Panc1 (cell line): ENCODE measurements around the gene RAB21. TPM values are rescaled to one million over a fixed set of nuclear protein-coding genes. Genes with fewer than 3 reads are reported as not detected.

Source experiments
- ATAC-seq: fragments of 200-7000 bp; cut with Tn5 transposase; 2 replicates; pipeline ENCODE4 v1.9.1; 2020; ENCODE audit warnings: mild to moderate bottlenecking, moderate library complexity
- BruUV-seq: library from RNA; stranded (reverse); fragments of 400-500 nt; replicated peaks from 2 replicates; lab custom pipeline; 2021; lab: Mats Ljungman, UMichigan
- CTCF ChIA-PET: fragments of 300-600 bp; sonication (Branson Sonifier 250); formaldehyde crosslinking; loops from one replicate; lab custom pipeline; 2022; ENCODE audit warnings: antibody characterized with exemption; lab: Charles Lee
- POLR2A ChIA-PET: fragments of 300-600 bp; sonication (Branson Sonifier 250); formaldehyde crosslinking; loops from one replicate; lab custom pipeline; 2022; ENCODE audit warnings: antibody characterized with exemption; lab: Charles Lee
- DNase-seq: peaks from one replicate; pipeline ENCODE4 v3.0.0-alpha.2; 2010; ENCODE audit warnings: low read depth, low spot score
- H3K27ac ChIP-seq: 2 replicates; pipeline ENCODE4 v1.5.1; 2011; ENCODE audit warnings: mild to moderate bottlenecking, low read length, inconsistent platforms
- H3K27me3 ChIP-seq: fragments of 200-500 bp; sonication (Bioruptor generic); 2 replicates; pipeline ENCODE4 v1.6.0; 2014; ENCODE audit warnings: low read length, inconsistent platforms; ENCODE audit not compliant: control insufficient read depth, insufficient read depth
- H3K36me3 ChIP-seq: fragments of 200-500 bp; sonication (Bioruptor generic); 2 replicates; pipeline ENCODE4 v1.5.1; 2014; ENCODE audit warnings: inconsistent platforms, mild to moderate bottlenecking, low read length, moderate library complexity; ENCODE audit not compliant: control insufficient read depth, insufficient read depth
- H3K4me1 ChIP-seq: 2 replicates; pipeline ENCODE4 v1.5.1; 2011; ENCODE audit warnings: inconsistent platforms, mild to moderate bottlenecking, low read length, moderate library complexity; ENCODE audit not compliant: control insufficient read depth, insufficient read depth
- H3K4me3 ChIP-seq, 2 experiments: 2 replicates each; pipeline ENCODE4 v1.5.1; 2011 to 2012; ENCODE audit warnings: low read depth in 2 of 2, low read length in 2 of 2, mild to moderate bottlenecking in 2 of 2, inconsistent platforms in 1 of 2, moderate library complexity in 1 of 2
- H3K9me3 ChIP-seq: fragments of 200-500 bp; sonication (Bioruptor generic); 2 replicates; pipeline ENCODE4 v1.5.1; 2014; ENCODE audit warnings: low read depth, mild to moderate bottlenecking, inconsistent platforms, low read length, moderate library complexity; ENCODE audit not compliant: control insufficient read depth, insufficient read depth
- CTCF ChIP-seq: fragments of 450-650 bp; IDR thresholded peaks from 2 replicates; pipeline ENCODE4 v1.5.1; 2017; ENCODE audit warnings: mild to moderate bottlenecking
- POLR2AphosphoS5 ChIP-seq: IDR thresholded peaks from 2 replicates; pipeline ENCODE4 v1.6.1; 2012; ENCODE audit warnings: mild to moderate bottlenecking, low read depth, low read length, moderate library complexity
- REST ChIP-seq, 2 experiments: IDR thresholded peaks; 2 replicates each; pipeline ENCODE4 v1.6.1; 2011 to 2012; ENCODE audit warnings: low read depth in 2 of 2, control low read depth in 1 of 2, low read length in 1 of 2, mild to moderate bottlenecking in 1 of 2, moderate library complexity in 1 of 2; ENCODE audit not compliant: insufficient read depth in 1 of 2
- SIN3A ChIP-seq: IDR thresholded peaks from 2 replicates; pipeline ENCODE4 v1.6.1; 2012; ENCODE audit warnings: low read depth, mild to moderate bottlenecking, low read length, moderate library complexity, borderline replicate concordance; ENCODE audit not compliant: insufficient read depth
- TCF7L2 ChIP-seq: IDR thresholded peaks from 2 replicates; pipeline ENCODE4 v1.6.1; 2011; ENCODE audit warnings: mild to moderate bottlenecking, low read depth, low read length, inconsistent platforms
- in situ Hi-C: cut with HindIII; loops from 2 replicates; pipeline ENCODE4 v1.10.0; 2016; ENCODE audit warnings: low sequenced_read_pairs, low pct_unique_long_range_greater_than_20kb
- intact Hi-C: fragments of 100-400 bp; cut with micrococcal nuclease; formaldehyde crosslinking; loops from one replicate; pipeline ENCODE4 v1.10.0; 2022; ENCODE audit not compliant: unreplicated experiment
- total RNA-seq: library from RNA; stranded (reverse); gene quantifications from one replicate; pipeline ENCODE4 v1.2.1, GENCODE V29; 2021; ENCODE audit not compliant: unreplicated experiment

RAB21 gene
- total RNA-seq, 1 experiment from 2014 or later, result 57.2 TPM

- ATAC-seq (no peak), DNase-seq (no peak)
- TF ChIP-seq POLR2AphosphoS5 (no peak), SIN3A (no peak), CTCF (no peak), REST (IDR thresholded peaks at IDR 0.05; ENCODE audit: insufficient read depth in 1 of 2, low read depth in 2 of 2, low read length in 1 of 2) (no peak), TCF7L2 (no peak)
- Histone ChIP-seq H3K36me3 (peaks cover 17% of the 10 kb centered on the region), H3K9me3 (no peaks in the 10 kb centered on the region), H3K27me3 (no peaks in the 10 kb centered on the region), H3K4me3 (no peak overlapping the region), H3K4me1 (no peaks in the 10 kb centered on the region), H3K27ac (no peak overlapping the region)
- in situ Hi-C loops (no loop called here), intact Hi-C loops (no loop called here)
- ChIA-PET CTCF (no interaction called here), POLR2A (no interaction called here)
- no TSS peak for BruUV-seq
These were observed 35.7 kb downstream of the RAB21 start for GRCh38 chr12:71790331-71790730.

GRCh38 chr12:71791473-71792150 is 36.9 kb downstream of the RAB21 start:
- no peaks in the 10 kb centered on the region for H3K4me1 ChIP-seq
- ATAC-seq (no peak), DNase-seq (no peak)
- H3K9me3 ChIP-seq, result no peaks in the 10 kb centered on the region
- intact Hi-C loops, result no loop called here
- no peaks in the 10 kb centered on the region for H3K27me3 ChIP-seq
- TF ChIP-seq CTCF, result no peak
- TF ChIP-seq REST (IDR thresholded peaks at IDR 0.05; ENCODE audit: insufficient read depth in 1 of 2, low read depth in 2 of 2, low read length in 1 of 2), result no peak
- TF ChIP-seq POLR2AphosphoS5, result no peak
- TF ChIP-seq SIN3A, result no peak
- no peak for TF ChIP-seq TCF7L2
- CTCF ChIA-PET, result interaction anchor here (0.6 kb wide), 1 partner anchor 55 kb away, joined by 4 read pairs; no protein-coding TSS in a partner anchor
- H3K36me3 ChIP-seq, result peaks cover 10% of the 10 kb centered on the region
- no peak overlapping the region for H3K27ac ChIP-seq
- no TSS peak for BruUV-seq
- POLR2A ChIA-PET, result interaction anchor here (0.6 kb wide), 1 partner anchor 28 kb away, joined by 9 read pairs; no protein-coding TSS in a partner anchor
- no peak overlapping the region for H3K4me3 ChIP-seq
- in situ Hi-C loops, result no loop called here
